Measurements from ENCODE around the gene KAZN.
A peak's percentile ranks its signal among the peaks of the same experiment; 100 is the strongest.
"Not testable (repeated sequence)": the region's sequence is repeated elsewhere in the genome, so short reads cannot be mapped to it uniquely, and the experiment has no call there.

The KAZN gene

GRCh38 chr1:15035236-15035635 lies 436.8 kb downstream of the KAZN start:
- TF ChIP-seq, protein P1, sequence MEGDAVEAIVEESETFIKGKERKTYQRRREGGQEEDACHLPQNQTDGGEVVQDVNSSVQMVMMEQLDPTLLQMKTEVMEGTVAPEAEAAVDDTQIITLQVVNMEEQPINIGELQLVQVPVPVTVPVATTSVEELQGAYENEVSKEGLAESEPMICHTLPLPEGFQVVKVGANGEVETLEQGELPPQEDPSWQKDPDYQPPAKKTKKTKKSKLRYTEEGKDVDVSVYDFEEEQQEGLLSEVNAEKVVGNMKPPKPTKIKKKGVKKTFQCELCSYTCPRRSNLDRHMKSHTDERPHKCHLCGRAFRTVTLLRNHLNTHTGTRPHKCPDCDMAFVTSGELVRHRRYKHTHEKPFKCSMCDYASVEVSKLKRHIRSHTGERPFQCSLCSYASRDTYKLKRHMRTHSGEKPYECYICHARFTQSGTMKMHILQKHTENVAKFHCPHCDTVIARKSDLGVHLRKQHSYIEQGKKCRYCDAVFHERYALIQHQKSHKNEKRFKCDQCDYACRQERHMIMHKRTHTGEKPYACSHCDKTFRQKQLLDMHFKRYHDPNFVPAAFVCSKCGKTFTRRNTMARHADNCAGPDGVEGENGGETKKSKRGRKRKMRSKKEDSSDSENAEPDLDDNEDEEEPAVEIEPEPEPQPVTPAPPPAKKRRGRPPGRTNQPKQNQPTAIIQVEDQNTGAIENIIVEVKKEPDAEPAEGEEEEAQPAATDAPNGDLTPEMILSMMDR (conservative IDR thresholded peaks at IDR 0.05; ENCODE audit: low read length): no peak
- no peak overlapping the region for H3K4me3 ChIP-seq (ENCODE audit: low read length)
- DNase-seq (ENCODE audit: low read depth): no peak

- no peak for DNase-seq (ENCODE audit: low read depth)
- TF ChIP-seq, protein P1 (conservative IDR thresholded peaks at IDR 0.05; ENCODE audit: low read length): no peak
- no peak overlapping the region for H3K4me3 ChIP-seq (ENCODE audit: low read length)
Measured at GRCh38 chr1:15036101-15036500, 437.6 kb downstream of the KAZN start.

GRCh38 chr1:15038232-15039016 lies 439.9 kb downstream of the KAZN start:
- TF ChIP-seq, protein P1 (conservative IDR thresholded peaks at IDR 0.05; ENCODE audit: low read length): peak; percentile 39
- no peak overlapping the region for H3K4me3 ChIP-seq (ENCODE audit: low read length)
- DNase-seq (ENCODE audit: low read depth): no peak

GRCh38 chr1:15039017-15039648 lies 440.6 kb downstream of the KAZN start:
- no peak for DNase-seq (ENCODE audit: low read depth)
- H3K4me3 ChIP-seq (ENCODE audit: low read length): no peak overlapping the region
- TF ChIP-seq, protein P1 (conservative IDR thresholded peaks at IDR 0.05; ENCODE audit: low read length): no peak

- no peak overlapping the region for H3K4me3 ChIP-seq (ENCODE audit: low read length)
- TF ChIP-seq, protein P1 (conservative IDR thresholded peaks at IDR 0.05; ENCODE audit: low read length): no peak
- DNase-seq (ENCODE audit: low read depth): no peak
Measured at GRCh38 chr1:15039901-15040300, 441.4 kb downstream of the KAZN start.

GRCh38 chr1:15040685-15041084 lies 442.2 kb downstream of the KAZN start:
- DNase-seq (ENCODE audit: low read depth); H3K4me3 ChIP-seq (ENCODE audit: low read length): not testable (repeated sequence)

- DNase-seq (ENCODE audit: low read depth): no peak
- TF ChIP-seq, protein P1 (conservative IDR thresholded peaks at IDR 0.05; ENCODE audit: low read length): no peak
- H3K4me3 ChIP-seq (ENCODE audit: low read length): no peak overlapping the region
Measured at GRCh38 chr1:15042866-15043265, 444.4 kb downstream of the KAZN start.
